ENCODE data around the gene BICC1. TPM values are rescaled to one million over a fixed set of nuclear protein-coding genes. Genes with fewer than 3 reads are reported as not detected.

The BICC1 gene
- total RNA-seq, 1 experiment from 2014 or later, result not detected

DNA sequence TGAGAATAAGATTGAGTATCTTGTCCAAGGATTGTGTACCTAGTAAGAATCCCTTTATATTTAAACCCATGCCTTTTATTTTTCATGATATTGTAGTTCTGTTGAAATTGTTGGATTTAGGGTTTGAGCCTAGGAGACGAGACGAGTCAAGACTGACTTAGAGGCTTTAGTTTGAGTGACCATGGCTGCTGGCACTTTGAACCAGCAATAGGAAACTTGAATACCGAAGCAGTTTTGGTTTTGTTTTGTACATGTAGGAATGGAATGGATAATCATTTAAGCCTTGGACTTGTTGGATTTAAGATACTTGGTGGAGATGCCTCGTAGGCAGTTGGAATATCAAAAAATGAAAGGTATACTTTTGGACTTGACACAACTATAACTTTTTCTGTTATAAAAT lies 229.0 kb downstream of the BICC1 start:
- Histone ChIP-seq H3K4me3 (replicated peaks in 1 of 2; ENCODE audit: low read depth in 1 of 2, low read length in 2 of 2) (no peak overlapping the region), H3K79me2 (ENCODE audit: insufficient read depth, low read length) (no peaks in the 10 kb centered on the region), H3K4me2 (ENCODE audit: low read length) (no peak overlapping the region), H2AFZ (ENCODE audit: low read depth, low read length, poor library complexity, severe bottlenecking) (no peak overlapping the region), H3K27ac (ENCODE audit: low read depth, low read length) (no peak overlapping the region), H3K9ac (ENCODE audit: low read length) (no peak overlapping the region), H3K36me3 (ENCODE audit: control insufficient read depth in 1 of 2, insufficient read depth in 2 of 2, low read length in 2 of 2) (no peaks in the 10 kb centered on the region), H3K27me3 (ENCODE audit: insufficient read depth, low read length) (no peaks in the 10 kb centered on the region), H3K9me3 (ENCODE audit: control insufficient read depth in 1 of 2, insufficient read depth in 1 of 2, low read depth in 1 of 2, low read length in 2 of 2) (no peaks in the 10 kb centered on the region), H4K20me1 (ENCODE audit: insufficient read depth) (no peaks in the 10 kb centered on the region), H3K9me2 (ENCODE audit: insufficient read depth) (no peaks in the 10 kb centered on the region), H3K4me1 (ENCODE audit: control insufficient read depth in 1 of 2, insufficient read depth in 2 of 2, low read length in 2 of 2) (no peaks in the 10 kb centered on the region)
- TF ChIP-seq CBX3 (IDR thresholded peaks at IDR 0.05; ENCODE audit: low read depth) (no peak), CEBPB (IDR thresholded peaks at IDR 0.05; ENCODE audit: low read depth) (no peak), EZH2 (IDR thresholded peaks at IDR 0.05) (no peak), ZFX (IDR thresholded peaks at IDR 0.05) (no peak)
- ChIA-PET POLR2A (no interaction called here), CTCF (no interaction called here), RAD21 (ENCODE audit: low non-redundant PET in 1 of 2, low total read pairs in 2 of 2, uncharacterized antibody in 2 of 2, unreplicated experiment in 2 of 2) (no interaction called here)
- ATAC-seq (no peak), DNase-seq (ENCODE audit: low read depth, low spot score) (no peak)
- intact Hi-C loops (cut with micrococcal nuclease), result loop anchor here (5.0 kb wide), 1 partner anchor 209 kb away; no protein-coding TSS in a partner anchor
- no TSS peak for BruUV-seq (replicated peaks)

DNA sequence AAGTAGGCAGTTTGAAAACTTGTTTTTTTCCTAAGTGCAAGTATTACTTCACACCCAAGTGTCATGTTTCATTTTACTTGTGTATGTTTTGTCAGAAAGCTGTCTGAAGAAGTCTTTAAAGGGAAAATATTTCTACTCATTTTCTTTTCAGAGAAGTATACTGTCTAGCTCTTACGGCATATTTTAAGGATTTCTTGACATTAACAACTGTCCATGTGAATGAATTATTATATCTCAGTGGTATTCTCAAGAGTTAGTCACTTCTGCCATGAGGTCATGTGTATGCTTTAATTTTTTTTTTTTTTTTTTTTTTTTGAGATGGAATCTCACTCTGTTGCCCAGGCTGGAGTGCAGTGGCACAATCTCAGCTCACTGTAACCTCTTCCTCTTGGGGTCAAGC lies 229.5 kb downstream of the BICC1 start:
- H2AFZ ChIP-seq (ENCODE audit: low read depth, low read length, poor library complexity, severe bottlenecking), result no peak overlapping the region
- no peaks in the 10 kb centered on the region for H3K9me2 ChIP-seq (ENCODE audit: insufficient read depth)
- no peaks in the 10 kb centered on the region for H4K20me1 ChIP-seq (ENCODE audit: insufficient read depth)
- ATAC-seq (no peak), DNase-seq (ENCODE audit: low read depth, low spot score) (no peak)
- no TSS peak for BruUV-seq (replicated peaks)
- no peaks in the 10 kb centered on the region for H3K36me3 ChIP-seq (ENCODE audit: control insufficient read depth in 1 of 2, insufficient read depth in 2 of 2, low read length in 2 of 2)
- H3K4me3 ChIP-seq (replicated peaks in 1 of 2; ENCODE audit: low read depth in 1 of 2, low read length in 2 of 2), result no peak overlapping the region
- H3K27ac ChIP-seq (ENCODE audit: low read depth, low read length), result no peak overlapping the region
- no peaks in the 10 kb centered on the region for H3K27me3 ChIP-seq (ENCODE audit: insufficient read depth, low read length)
- intact Hi-C loops (cut with micrococcal nuclease), result loop anchor here (5.0 kb wide), 1 partner anchor 210 kb away; no protein-coding TSS in a partner anchor
- ChIA-PET CTCF (no interaction called here), RAD21 (ENCODE audit: low non-redundant PET in 1 of 2, low total read pairs in 2 of 2, uncharacterized antibody in 2 of 2, unreplicated experiment in 2 of 2) (no interaction called here), POLR2A (interaction anchor here (0.6 kb wide), 1 partner anchor 109 kb away, joined by 7 read pairs; no protein-coding TSS in a partner anchor)
- no peak overlapping the region for H3K9ac ChIP-seq (ENCODE audit: low read length)
- no peaks in the 10 kb centered on the region for H3K9me3 ChIP-seq (ENCODE audit: control insufficient read depth in 1 of 2, insufficient read depth in 1 of 2, low read depth in 1 of 2, low read length in 2 of 2)
- no peak for TF ChIP-seq ELF1 (IDR thresholded peaks at IDR 0.05; ENCODE audit: borderline replicate concordance, low read depth)
- no peak for TF ChIP-seq CEBPB (IDR thresholded peaks at IDR 0.05; ENCODE audit: low read depth)
- TF ChIP-seq TCF7L2 (IDR thresholded peaks at IDR 0.05; ENCODE audit: borderline replicate concordance, extremely low read depth, insufficient read depth, insufficient read length), result no peak
- TF ChIP-seq EZH2phosphoT487 (IDR thresholded peaks at IDR 0.05; ENCODE audit: borderline replicate concordance), result no peak
- TF ChIP-seq, protein P1, sequence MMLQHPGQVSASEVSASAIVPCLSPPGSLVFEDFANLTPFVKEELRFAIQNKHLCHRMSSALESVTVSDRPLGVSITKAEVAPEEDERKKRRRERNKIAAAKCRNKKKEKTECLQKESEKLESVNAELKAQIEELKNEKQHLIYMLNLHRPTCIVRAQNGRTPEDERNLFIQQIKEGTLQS (IDR thresholded peaks at IDR 0.05), result no peak
- TF ChIP-seq, protein P2, sequence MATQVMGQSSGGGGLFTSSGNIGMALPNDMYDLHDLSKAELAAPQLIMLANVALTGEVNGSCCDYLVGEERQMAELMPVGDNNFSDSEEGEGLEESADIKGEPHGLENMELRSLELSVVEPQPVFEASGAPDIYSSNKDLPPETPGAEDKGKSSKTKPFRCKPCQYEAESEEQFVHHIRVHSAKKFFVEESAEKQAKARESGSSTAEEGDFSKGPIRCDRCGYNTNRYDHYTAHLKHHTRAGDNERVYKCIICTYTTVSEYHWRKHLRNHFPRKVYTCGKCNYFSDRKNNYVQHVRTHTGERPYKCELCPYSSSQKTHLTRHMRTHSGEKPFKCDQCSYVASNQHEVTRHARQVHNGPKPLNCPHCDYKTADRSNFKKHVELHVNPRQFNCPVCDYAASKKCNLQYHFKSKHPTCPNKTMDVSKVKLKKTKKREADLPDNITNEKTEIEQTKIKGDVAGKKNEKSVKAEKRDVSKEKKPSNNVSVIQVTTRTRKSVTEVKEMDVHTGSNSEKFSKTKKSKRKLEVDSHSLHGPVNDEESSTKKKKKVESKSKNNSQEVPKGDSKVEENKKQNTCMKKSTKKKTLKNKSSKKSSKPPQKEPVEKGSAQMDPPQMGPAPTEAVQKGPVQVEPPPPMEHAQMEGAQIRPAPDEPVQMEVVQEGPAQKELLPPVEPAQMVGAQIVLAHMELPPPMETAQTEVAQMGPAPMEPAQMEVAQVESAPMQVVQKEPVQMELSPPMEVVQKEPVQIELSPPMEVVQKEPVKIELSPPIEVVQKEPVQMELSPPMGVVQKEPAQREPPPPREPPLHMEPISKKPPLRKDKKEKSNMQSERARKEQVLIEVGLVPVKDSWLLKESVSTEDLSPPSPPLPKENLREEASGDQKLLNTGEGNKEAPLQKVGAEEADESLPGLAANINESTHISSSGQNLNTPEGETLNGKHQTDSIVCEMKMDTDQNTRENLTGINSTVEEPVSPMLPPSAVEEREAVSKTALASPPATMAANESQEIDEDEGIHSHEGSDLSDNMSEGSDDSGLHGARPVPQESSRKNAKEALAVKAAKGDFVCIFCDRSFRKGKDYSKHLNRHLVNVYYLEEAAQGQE (IDR thresholded peaks at IDR 0.05; ENCODE audit: low read depth), result no peak
- no peak for TF ChIP-seq POLR2AphosphoS5 (IDR thresholded peaks at IDR 0.05; ENCODE audit: low read depth, low read length)
- TF ChIP-seq EZH2 (IDR thresholded peaks at IDR 0.05), result no peak
- no peak for TF ChIP-seq POLR2A (IDR thresholded peaks at IDR 0.05; ENCODE audit: borderline replicate concordance, extremely low read depth, insufficient read depth, insufficient read length)
- no peak for TF ChIP-seq EGR1 (IDR thresholded peaks at IDR 0.05; ENCODE audit: low read depth)
- H3K4me1 ChIP-seq (ENCODE audit: control insufficient read depth in 1 of 2, insufficient read depth in 2 of 2, low read length in 2 of 2), result no peaks in the 10 kb centered on the region
- no peak overlapping the region for H3K4me2 ChIP-seq (ENCODE audit: low read length)
- H3K79me2 ChIP-seq (ENCODE audit: insufficient read depth, low read length), result no peaks in the 10 kb centered on the region
